A549 (cell line): ENCODE results near the gene KCNJ14. TPM values are rescaled to one million over a fixed set of nuclear protein-coding genes. Genes with fewer than 3 reads are reported as not detected.
A peak's percentile ranks its signal among the peaks of the same experiment; 100 is the strongest.

ENCODE experiments used
- ATAC-seq, 2 experiments: fragments of 200-7000 bp in 1 of 2; fragments of >200 bp in 1 of 2; cut with Nextera tagmentation in 1 of 2; cut with Tn5 transposase in 1 of 2; 3 replicates each; pipeline versions ENCODE4 v1.8.0 to v1.9.1; 2018 to 2020; ENCODE audit warnings: mild to moderate bottlenecking in 1 of 2, moderate library complexity in 1 of 2
- CTCF ChIA-PET: fragments of 300-600 bp; sonication (Branson Sonifier 250); formaldehyde crosslinking; extraction: SDS; loops from one replicate; lab custom pipeline; 2021; ENCODE audit warnings: antibody characterized with exemption, inconsistent platforms; lab: Yijun Ruan, JAX
- POLR2A ChIA-PET: fragments of 350-600 bp; formaldehyde crosslinking; extraction: SDS; loops from one replicate; lab custom pipeline; 2021; ENCODE audit warnings: antibody characterized with exemption, inconsistent platforms; lab: Yijun Ruan, JAX
- DNase-seq, 2 experiments: peaks; one replicate each; pipeline versions ENCODE4 v3.0.0 to v3.0.0-alpha.2; 2011 to 2016; ENCODE audit warnings: low read depth in 1 of 2, low spot score in 1 of 2
- FAIRE-seq: peaks from 2 replicates; lab custom pipeline; 2011; peaks lifted over from hg19 to GRCh38; lab: Jason Lieb, UNC
- H3K27ac ChIP-seq, 2 experiments: fragments of >200 bp; sonication (Bioruptor Twin); formaldehyde crosslinking; 3 replicates each; pipeline ENCODE4 v1.5.1; 2016 to 2017
- H3K4me1 ChIP-seq: fragments of >200 bp; sonication (Bioruptor Twin); formaldehyde crosslinking; 3 replicates; pipeline ENCODE4 v1.6.1; 2016
- H3K4me2 ChIP-seq: fragments of >200 bp; sonication (Bioruptor Twin); formaldehyde crosslinking; 3 replicates; pipeline ENCODE4 v1.6.1; 2016
- H3K4me3 ChIP-seq: fragments of >200 bp; sonication (Bioruptor Twin); formaldehyde crosslinking; 3 replicates; pipeline ENCODE4 v1.5.1; 2016
- H3K9me3 ChIP-seq: fragments of >200 bp; sonication (Bioruptor Twin); formaldehyde crosslinking; 3 replicates; pipeline ENCODE4 v1.6.1; 2016
- BHLHE40 ChIP-seq: IDR thresholded peaks from 2 replicates; pipeline ENCODE4 v1.6.1; 2012; ENCODE audit warnings: low read depth, low read length, inconsistent platforms
- CTCF ChIP-seq: fragments of >200 bp; sonication (Bioruptor Twin); formaldehyde crosslinking; IDR thresholded peaks from 3 replicates; pipeline ENCODE4 v1.5.1; 2016
- FOSL2 ChIP-seq, 2 experiments: fragments of 450-650 bp in 1 of 2; fragments of >200 bp in 1 of 2; sonication (Bioruptor Twin) in 1 of 2; formaldehyde crosslinking; IDR thresholded peaks; 2 replicates each; pipeline versions ENCODE4 v1.5.0 to v1.6.1; 2016 to 2020; ENCODE audit warnings: mild to moderate bottlenecking in 1 of 2, moderate library complexity in 1 of 2
- HDAC2 ChIP-seq: fragments of 200-600 bp; sonication (generic); IDR thresholded peaks from 2 replicates; pipeline ENCODE4 v1.6.1; 2016
- HMGXB4 ChIP-seq: fragments of 250-450 bp; sonication (Bioruptor Pico); IDR thresholded peaks from 2 replicates; pipeline ENCODE4 v1.5.0; 2021; ENCODE audit warnings: mild to moderate bottlenecking, moderate library complexity, borderline replicate concordance
- HOXB13 ChIP-seq: fragments of 250-450 bp; sonication (Bioruptor Pico); IDR thresholded peaks from 2 replicates; pipeline ENCODE4 v1.5.0; 2020; ENCODE audit warnings: low read depth, mild to moderate bottlenecking, moderate library complexity
- HOXB5 ChIP-seq: fragments of 250-450 bp; sonication (Bioruptor Pico); IDR thresholded peaks from 2 replicates; pipeline ENCODE4 v1.5.0; 2020; ENCODE audit warnings: mild to moderate bottlenecking, moderate library complexity
- JUN ChIP-seq, 2 experiments: fragments of >200 bp; sonication (Bioruptor Twin); formaldehyde crosslinking; IDR thresholded peaks; 2 replicates in 1 of 2; 3 replicates in 1 of 2; pipeline ENCODE4 v1.6.1; 2016 to 2017
- KDM5A ChIP-seq: fragments of 200-600 bp; sonication (generic); IDR thresholded peaks from 2 replicates; pipeline ENCODE4 v1.6.1; 2016; ENCODE audit warnings: antibody characterized with exemption, mild to moderate bottlenecking
- MAFK ChIP-seq: fragments of 450-650 bp; IDR thresholded peaks from 2 replicates; pipeline ENCODE4 v1.6.1; 2014; ENCODE audit not compliant: partially characterized antibody
- MAX ChIP-seq: IDR thresholded peaks from 2 replicates; pipeline ENCODE4 v1.6.1; 2012
- NPAS2 ChIP-seq: fragments of 250-450 bp; sonication (Bioruptor Pico); IDR thresholded peaks from 2 replicates; pipeline ENCODE4 v1.8.0; 2022; ENCODE audit warnings: mild to moderate bottlenecking, moderate library complexity, borderline replicate concordance
- NR3C1 ChIP-seq: fragments of >200 bp; sonication (Bioruptor Twin); formaldehyde crosslinking; IDR thresholded peaks from 3 replicates; pipeline ENCODE4 v1.6.1; 2017
- POLR2A ChIP-seq: IDR thresholded peaks from 2 replicates; pipeline ENCODE4 v1.6.1; 2012; ENCODE audit warnings: mild to moderate bottlenecking, low read length
- RARB ChIP-seq: fragments of 250-450 bp; sonication (Bioruptor Pico); IDR thresholded peaks from 2 replicates; pipeline ENCODE4 v1.8.0; 2021; ENCODE audit warnings: mild to moderate bottlenecking, moderate library complexity
- RNF2 ChIP-seq: fragments of 200-600 bp; sonication (generic); IDR thresholded peaks from 2 replicates; pipeline ENCODE4 v1.6.1; 2016; ENCODE audit warnings: low read depth, mild to moderate bottlenecking, antibody characterized with exemption, moderate library complexity, borderline replicate concordance
- SREBF2 ChIP-seq: fragments of 450-650 bp; IDR thresholded peaks from 2 replicates; pipeline ENCODE4 v1.6.1; 2014; ENCODE audit warnings: mild to moderate bottlenecking, moderate library complexity
- TFCP2L1 ChIP-seq: fragments of 250-450 bp; sonication (Bioruptor Pico); IDR thresholded peaks from 2 replicates; pipeline ENCODE4 v1.5.0; 2021; ENCODE audit warnings: mild to moderate bottlenecking
- TP53 ChIP-seq: fragments of 250-450 bp; sonication (Bioruptor Pico); IDR thresholded peaks from 2 replicates; pipeline ENCODE4 v1.5.0; 2021; ENCODE audit warnings: mild to moderate bottlenecking, moderate library complexity
- USF2 ChIP-seq: fragments of 450-650 bp; IDR thresholded peaks from 2 replicates; pipeline ENCODE4 v1.6.1; 2014; ENCODE audit warnings: antibody characterized with exemption
- ZC3H11A ChIP-seq: fragments of 450-650 bp; IDR thresholded peaks from 2 replicates; pipeline ENCODE4 v1.6.1; 2014; ENCODE audit warnings: antibody characterized with exemption, mild to moderate bottlenecking
- ZSCAN20 ChIP-seq: fragments of 250-450 bp; sonication (Bioruptor Pico); IDR thresholded peaks from 2 replicates; pipeline ENCODE4 v1.8.0; 2022; ENCODE audit warnings: mild to moderate bottlenecking, moderate library complexity
- WGBS: methylation state at CpG from one replicate; pipeline ENCODE4 v1.1.6; 2017; ENCODE audit errors: missing lambda C conversion rate; 5-methylcytosine and 5-hydroxymethylcytosine counted together
- polyA plus RNA-seq, 4 experiments: library from polyadenylated mRNA; depleted of rRNA in 3 of 4; stranded (reverse); fragments of >200 nt; fragmentation: RNase III in 1 of 4; extraction: RNeasy Plus Mini Kit Qiagen cat#74134 plus additional on column Dnase treatment in 1 of 4; gene quantifications; 2 replicates in 3 of 4; 3 replicates in 1 of 4; pipeline ENCODE4 v1.2.3, GENCODE V29; 2011 to 2017

KCNJ14 gene
- polyA plus RNA-seq, 2 of the 4 experiments (the other 2 are of a cell fraction): 1.3 to 1.9 TPM

GRCh38 chr19:48500830-48501493 lies 45.6 kb downstream of the KCNJ14 start:
- H3K27ac ChIP-seq: peak overlapping the region; percentile 72 to 85
- CTCF ChIA-PET: interaction anchor here (1.5 to 9.4 kb wide), 4 partner anchors 11 to 108 kb away, joined by 5 to 152 read pairs (median 10); no protein-coding TSS in a partner anchor

GRCh38 chr19:48501494-48502349 lies 46.3 kb downstream of the KCNJ14 start:
- CTCF ChIA-PET: interaction anchor here (1.5 to 9.6 kb wide), 8 partner anchors 11 to 107 kb away, joined by 3 to 618 read pairs (median 34); no protein-coding TSS in a partner anchor
- DNase-seq (peak; percentile 98 to 99), ATAC-seq (peak; percentile 77 to 84)
- TF ChIP-seq RARB (CRISPR knock-in tag): no peak
- no peak for TF ChIP-seq ZSCAN20
- TF ChIP-seq ZC3H11A: no peak
- peak; percentile 96 for TF ChIP-seq USF2
- TF ChIP-seq MAX: peak; percentile 18; the same call in 1 of the 2 replicates
- no peak for TF ChIP-seq HOXB13 (CRISPR knock-in tag)
- TF ChIP-seq POLR2A: peak; percentile 17; the same call in 1 of the 2 replicates
- TF ChIP-seq JUN (IDR thresholded peaks at IDR 0.05): no peak
- no peak for TF ChIP-seq MAFK
- no peak for TF ChIP-seq KDM5A
- no peak for TF ChIP-seq FOSL2 (IDR thresholded peaks at IDR 0.05)
- TF ChIP-seq FOSL2 (CRISPR knock-in tag; IDR thresholded peaks at IDR 0.05): 0 out of 2 replicates have a peak, but pooled peaks have one; percentile 9
- TF ChIP-seq NPAS2 (CRISPR knock-in tag): no peak
- TF ChIP-seq, all 56 proteins: peak for 4
- H3K4me2 ChIP-seq: peak overlapping the region; percentile 89
- H3K4me1 ChIP-seq: peaks cover 20% of the 10 kb centered on the region
- peak overlapping the region; percentile 45 for H3K4me3 ChIP-seq
- no peaks in the 10 kb centered on the region for H3K9me3 ChIP-seq
- WGBS: 3% methylated on average over 20 of the region's 20 CpGs
- FAIRE-seq: no peak
- POLR2A ChIA-PET: interaction anchor here (0.6 to 1.2 kb wide), 7 partner anchors 8 to 118 kb away, joined by 3 to 11 read pairs (median 5); partner anchors contain the start of gene SPHK2
- peak overlapping the region; percentile 72 to 85 for H3K27ac ChIP-seq

More at GRCh38 chr19:48500830-48501493, 45.6 kb downstream of the KCNJ14 start:
- Histone ChIP-seq H3K4me1 (peaks cover 17% of the 10 kb centered on the region), H3K9me3 (no peaks in the 10 kb centered on the region), H3K4me2 (peak overlapping the region; percentile 89)
- peak; percentile 0 to 25; a peak in 2 of 6 replicates for ATAC-seq
- TF ChIP-seq TP53 (CRISPR knock-in tag): 0 out of 2 replicates have a peak, but pooled peaks have one; percentile 37
- TF ChIP-seq CTCF: no peak
- peak; percentile 15; the same call in 1 of the 2 replicates for TF ChIP-seq TFCP2L1 (CRISPR knock-in tag)
- no peak for TF ChIP-seq JUN (IDR thresholded peaks at IDR 0.05)
- TF ChIP-seq, all 56 proteins: peak for 2
- H3K4me3 ChIP-seq: peak overlapping the region; percentile 45
- 54% methylated on average over 26 of the region's 32 CpGs for WGBS
- FAIRE-seq (no peak), DNase-seq (no peak)
- POLR2A ChIA-PET: interaction anchor here (0.6 kb wide), 1 partner anchor 86 kb away, joined by 4 read pairs; no protein-coding TSS in a partner anchor

GRCh38 chr19:48502350-48503018 lies 47.1 kb downstream of the KCNJ14 start:
- Histone ChIP-seq H3K9me3 (no peaks in the 10 kb centered on the region), H3K4me1 (peaks cover 20% of the 10 kb centered on the region), H3K27ac (peak overlapping the region; percentile 63 to 85), H3K4me3 (peak overlapping the region; percentile 36), H3K4me2 (peak overlapping the region; percentile 89)
- CTCF ChIA-PET: interaction anchor here (0.5 to 9.6 kb wide), 5 partner anchors 12 to 638 kb away, joined by 3 to 618 read pairs (median 52); no protein-coding TSS in a partner anchor
- DNase-seq: no peak
- TF ChIP-seq NR3C1 (no peak), HMGXB4 (CRISPR knock-in tag) (no peak), JUN (IDR thresholded peaks at IDR 0.05) (no peak), POLR2A (peak; percentile 8; the same call in 1 of the 2 replicates), MAFK (peak; percentile 31), HOXB5 (CRISPR knock-in tag) (no peak), SREBF2 (no peak), KDM5A (no peak), HDAC2 (no peak), BHLHE40 (no peak), RNF2 (no peak)
- FAIRE-seq: no peak
- ATAC-seq: no peak; a peak in 1 of 6 replicates
- POLR2A ChIA-PET: interaction anchor here (0.6 to 1.2 kb wide), 7 partner anchors 9 to 117 kb away, joined by 3 to 11 read pairs (median 5); partner anchors contain the start of gene SPHK2
- 67% methylated on average over 13 of the region's 27 CpGs for WGBS
